Measurements from ENCODE around the gene SLC35B2. TPM values are rescaled to one million over a fixed set of nuclear protein-coding genes. Genes with fewer than 3 reads are reported as not detected.

The SLC35B2 gene
- total and polyA plus RNA-seq, 9 of the 15 experiments (the other 6 are each of a cell fraction or from before 2014, with no cell fraction given): 14.5 to 59.1 (median 47.1) TPM

- TF ChIP-seq ZNF592 (IDR thresholded peaks at IDR 0.05) (no peak), RBM34 (IDR thresholded peaks at IDR 0.05; ENCODE audit: borderline replicate concordance, insufficient read depth, low read length) (0 out of 2 replicates have a peak, but pooled peaks have one; percentile 35), MTA1 (IDR thresholded peaks at IDR 0.05; ENCODE audit: borderline replicate concordance) (no peak), ZNF324 (CRISPR knock-in tag; IDR thresholded peaks at IDR 0.05) (no peak), ZNF311 (CRISPR knock-in tag; IDR thresholded peaks at IDR 0.05) (no peak), ETV5 (CRISPR knock-in tag; IDR thresholded peaks at IDR 0.05; ENCODE audit: low read depth) (no peak), ZNF668 (CRISPR knock-in tag; IDR thresholded peaks at IDR 0.05) (no peak), RCOR1 (IDR thresholded peaks at IDR 0.05; ENCODE audit: borderline replicate concordance in 1 of 2, low read depth in 2 of 2, low read length in 2 of 2) (no peak; a peak in 1 of 4 replicates), ZNF707 (CRISPR knock-in tag; conservative IDR thresholded peaks at IDR 0.05) (no peak), ZNF318 (IDR thresholded peaks at IDR 0.05; ENCODE audit: borderline replicate concordance in 1 of 2, low read depth in 1 of 2) (no peak), FOXM1 (IDR thresholded peaks at IDR 0.05; ENCODE audit: low read depth) (no peak), FOXM1 (CRISPR knock-in tag; IDR thresholded peaks at IDR 0.05; ENCODE audit: low read depth) (no peak)
Measured at GRCh38 chr6:44265007-44265721, 7.8 kb upstream of the SLC35B2 start, which contains the start of gene NFKBIE (continued).

Measured in K562 (cell line).